ENCODE data around the gene SIRPG. TPM values are rescaled to one million over a fixed set of nuclear protein-coding genes. Genes with fewer than 3 reads are reported as not detected.

Gene SIRPG
- total and polyA plus RNA-seq, 4 donors: 0.32 to 0.71 (median 0.42) TPM; not detected in 1

- TF ChIP-seq RXRA (IDR thresholded peaks at IDR 0.05): no peak
These were observed 22.1 kb downstream of the SIRPG start (continued) for GRCh38 chr20:1635291-1635979.

- no peak for DNase-seq (ENCODE audit: low spot score)
- Histone ChIP-seq H3K27ac (ENCODE audit: low read depth in 1 of 2, low read length in 2 of 2) (no peak overlapping the region), H3K27me3 (ENCODE audit: control insufficient read depth in 4 of 4, insufficient read depth in 4 of 4, low read length in 3 of 4) (peaks cover 0 to 3% (median 0%) of the 10 kb centered on the region in 4 donors), H3K36me3 (ENCODE audit: control insufficient read depth in 4 of 4, insufficient read depth in 3 of 4, low read depth in 1 of 4, low read length in 3 of 4) (no peaks in the 10 kb centered on the region), H3K4me3 (ENCODE audit: low read depth in 1 of 3, low read length in 3 of 3) (no peak overlapping the region), H3K9me3 (ENCODE audit: control insufficient read depth in 4 of 4, low read length in 3 of 4) (no peaks in the 10 kb centered on the region), H3K9ac (ENCODE audit: low read depth in 1 of 2, low read length in 2 of 2) (no peak overlapping the region), H3K4me1 (ENCODE audit: control insufficient read depth in 4 of 4, insufficient read depth in 4 of 4, low read length in 3 of 4) (no peaks in the 10 kb centered on the region)
- no peak for TF ChIP-seq RXRA (IDR thresholded peaks at IDR 0.05)
- TF ChIP-seq NR2F2 (IDR thresholded peaks at IDR 0.05): no peak
- WGBS: 85% methylated on average over 4 of the region's 4 CpGs
These were observed 24.0 kb downstream of the SIRPG start for GRCh38 chr20:1633535-1633934.

- H3K27ac ChIP-seq (ENCODE audit: low read depth in 1 of 2, low read length in 2 of 2): no peak overlapping the region
These were observed 25.4 kb downstream of the SIRPG start for GRCh38 chr20:1632178-1632577.

GRCh38 chr20:1631309-1632151, 26.0 kb downstream of the SIRPG start:
- Histone ChIP-seq H3K9ac (ENCODE audit: low read depth in 1 of 2, low read length in 2 of 2) (no peak overlapping the region), H3K36me3 (ENCODE audit: control insufficient read depth in 4 of 4, insufficient read depth in 3 of 4, low read depth in 1 of 4, low read length in 3 of 4) (no peaks in the 10 kb centered on the region), H3K4me1 (ENCODE audit: control insufficient read depth in 4 of 4, insufficient read depth in 4 of 4, low read length in 3 of 4) (no peaks in the 10 kb centered on the region), H3K27me3 (ENCODE audit: control insufficient read depth in 4 of 4, insufficient read depth in 4 of 4, low read length in 3 of 4) (no peaks in the 10 kb centered on the region), H3K27ac (ENCODE audit: low read depth in 1 of 2, low read length in 2 of 2) (no peak overlapping the region), H3K9me3 (ENCODE audit: control insufficient read depth in 4 of 4, low read length in 3 of 4) (no peaks in the 10 kb centered on the region), H3K4me3 (ENCODE audit: low read depth in 1 of 3, low read length in 3 of 3) (no peak overlapping the region)
- DNase-seq (ENCODE audit: low spot score): no peak
- TF ChIP-seq ZBTB33 (IDR thresholded peaks at IDR 0.05): no peak
- no peak for TF ChIP-seq YY1 (IDR thresholded peaks at IDR 0.05)
- WGBS: 73% methylated on average over 9 of the region's 9 CpGs

More at GRCh38 chr20:1632178-1632577, 25.4 kb downstream of the SIRPG start:
- Histone ChIP-seq H3K9ac (ENCODE audit: low read depth in 1 of 2, low read length in 2 of 2) (no peak overlapping the region), H3K9me3 (ENCODE audit: control insufficient read depth in 4 of 4, low read length in 3 of 4) (no peaks in the 10 kb centered on the region), H3K4me3 (ENCODE audit: low read depth in 1 of 3, low read length in 3 of 3) (no peak overlapping the region), H3K27me3 (ENCODE audit: control insufficient read depth in 4 of 4, insufficient read depth in 4 of 4, low read length in 3 of 4) (no peaks in the 10 kb centered on the region), H3K4me1 (ENCODE audit: control insufficient read depth in 4 of 4, insufficient read depth in 4 of 4, low read length in 3 of 4) (no peaks in the 10 kb centered on the region), H3K36me3 (ENCODE audit: control insufficient read depth in 4 of 4, insufficient read depth in 3 of 4, low read depth in 1 of 4, low read length in 3 of 4) (no peaks in the 10 kb centered on the region)
- TF ChIP-seq JUND (IDR thresholded peaks at IDR 0.05) (no peak), YY1 (IDR thresholded peaks at IDR 0.05) (no peak), TAF1 (conservative IDR thresholded peaks at IDR 0.05) (no peak)
- 78% methylated on average over 4 of the region's 4 CpGs for WGBS
- DNase-seq (ENCODE audit: low spot score): no peak

- no peak for DNase-seq (ENCODE audit: low spot score)
- no peaks in the 10 kb centered on the region for H3K36me3 ChIP-seq (ENCODE audit: control insufficient read depth in 4 of 4, insufficient read depth in 3 of 4, low read depth in 1 of 4, low read length in 3 of 4)
- H3K4me1 ChIP-seq (ENCODE audit: control insufficient read depth in 4 of 4, insufficient read depth in 4 of 4, low read length in 3 of 4): no peaks in the 10 kb centered on the region
- no peak overlapping the region for H3K27ac ChIP-seq (ENCODE audit: low read depth in 1 of 2, low read length in 2 of 2)
- no peaks in the 10 kb centered on the region for H3K9me3 ChIP-seq (ENCODE audit: control insufficient read depth in 4 of 4, low read length in 3 of 4)
- no peak overlapping the region for H3K9ac ChIP-seq (ENCODE audit: low read depth in 1 of 2, low read length in 2 of 2)
- H3K4me3 ChIP-seq (ENCODE audit: low read depth in 1 of 3, low read length in 3 of 3): no peak overlapping the region
- H3K27me3 ChIP-seq (ENCODE audit: control insufficient read depth in 4 of 4, insufficient read depth in 4 of 4, low read length in 3 of 4): no peaks in the 10 kb centered on the region
- 78% methylated on average over 5 of the region's 5 CpGs for WGBS
- TF ChIP-seq HNF4G (IDR thresholded peaks at IDR 0.05) (no peak), RXRA (IDR thresholded peaks at IDR 0.05) (no peak), CTCF (IDR thresholded peaks at IDR 0.05; ENCODE audit: low read depth, low read length, missing input control) (no peak), NR2F2 (IDR thresholded peaks at IDR 0.05) (no peak), ATF3 (IDR thresholded peaks at IDR 0.05) (no peak), SP1 (IDR thresholded peaks at IDR 0.05) (no peak), YY1 (IDR thresholded peaks at IDR 0.05) (no peak), MAX (IDR thresholded peaks at IDR 0.05) (no peak), HNF4A (conservative IDR thresholded peaks at IDR 0.05) (no peak)
These were observed 27.4 kb downstream of the SIRPG start for GRCh38 chr20:1630186-1630585.

Measured in liver (tissue), 9 donors.